ENCODE measurements around the gene SUSD3.

Gene SUSD3

DNA sequence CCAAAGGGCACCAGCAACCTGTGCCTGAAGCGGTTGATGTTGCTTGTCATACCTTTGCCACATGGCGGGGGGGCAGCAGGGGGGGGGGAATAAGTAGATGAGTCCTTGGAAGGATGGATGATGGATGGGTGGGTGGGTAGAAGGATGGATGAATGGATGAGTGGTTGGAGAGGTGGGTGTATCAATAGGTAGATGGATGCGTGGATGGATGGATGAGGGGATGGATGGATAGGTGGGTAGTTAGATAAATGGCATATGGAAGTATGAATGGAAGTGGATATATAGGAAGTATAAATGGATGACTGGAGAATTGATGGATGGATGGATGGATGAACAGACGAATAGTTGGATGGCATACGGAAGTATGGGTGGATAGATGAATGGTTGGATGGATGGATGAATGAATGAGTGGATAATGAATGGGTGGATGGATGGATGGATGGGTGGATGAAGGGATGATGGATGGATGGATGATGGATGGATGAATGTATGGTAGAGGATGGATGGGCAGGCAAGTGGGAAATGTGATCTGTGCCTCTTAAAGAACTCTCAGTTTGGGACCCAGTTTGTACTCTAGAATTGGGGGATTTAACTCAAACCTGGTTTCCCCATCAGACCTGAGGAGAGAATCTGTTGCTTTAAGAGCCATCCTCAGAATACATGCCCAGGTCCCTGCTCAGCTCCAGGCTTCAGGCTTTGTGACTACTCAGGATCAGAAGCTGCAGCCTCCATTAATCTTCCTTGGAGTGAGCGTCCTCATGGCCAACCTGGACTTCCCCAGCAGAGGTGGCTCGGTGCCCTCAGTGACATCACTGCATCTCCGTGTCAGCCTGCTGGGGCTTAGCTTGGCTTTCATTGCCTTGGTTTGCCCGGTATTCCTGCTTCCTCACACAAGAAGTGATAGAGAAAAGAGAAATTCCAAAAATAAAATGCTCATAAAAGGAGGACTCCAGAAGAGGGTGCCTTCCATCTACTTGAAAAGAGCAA lies 27.6 kb upstream of the SUSD3 start:
- no peak for DNase-seq (ENCODE audit: low read depth)

DNA sequence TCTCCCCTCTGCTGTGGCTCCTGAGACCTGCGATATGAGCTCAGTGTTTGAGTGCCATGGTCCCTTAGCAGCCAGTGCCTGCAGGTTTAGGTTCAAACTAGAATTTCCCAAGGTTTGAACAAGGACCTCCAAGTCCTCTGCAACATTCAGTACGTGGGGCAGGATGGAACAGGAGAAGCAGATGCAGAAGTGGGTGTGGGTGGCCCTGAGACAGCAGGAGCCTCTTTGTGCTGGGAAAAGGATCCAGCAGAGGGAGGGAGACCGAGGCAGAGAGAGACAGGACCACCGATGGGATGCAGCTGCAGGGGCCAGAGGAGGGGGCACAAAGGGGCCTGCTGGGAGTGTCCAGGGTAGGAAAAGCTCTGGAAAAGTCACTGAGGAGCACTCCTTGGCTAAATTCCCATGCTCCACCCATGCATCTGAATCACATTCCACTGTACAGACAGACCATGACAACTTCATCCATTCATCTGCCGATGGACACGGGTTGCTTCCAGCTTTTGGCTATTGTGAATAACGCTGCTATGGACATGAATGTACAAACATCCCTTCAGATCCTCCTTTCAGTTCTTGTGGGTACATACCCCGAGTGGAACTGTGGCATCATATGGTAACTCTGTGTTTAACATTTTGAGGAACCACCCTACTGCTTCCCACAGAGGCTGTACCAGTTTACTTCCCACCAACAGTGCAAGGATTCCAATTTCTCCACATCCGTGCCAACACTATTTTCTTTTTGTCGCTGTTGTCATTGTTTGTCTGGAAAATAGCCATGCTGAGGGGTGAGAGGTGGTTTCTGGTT lies 26.7 kb upstream of the SUSD3 start:
- DNase-seq (ENCODE audit: low read depth), result no peak

DNA sequence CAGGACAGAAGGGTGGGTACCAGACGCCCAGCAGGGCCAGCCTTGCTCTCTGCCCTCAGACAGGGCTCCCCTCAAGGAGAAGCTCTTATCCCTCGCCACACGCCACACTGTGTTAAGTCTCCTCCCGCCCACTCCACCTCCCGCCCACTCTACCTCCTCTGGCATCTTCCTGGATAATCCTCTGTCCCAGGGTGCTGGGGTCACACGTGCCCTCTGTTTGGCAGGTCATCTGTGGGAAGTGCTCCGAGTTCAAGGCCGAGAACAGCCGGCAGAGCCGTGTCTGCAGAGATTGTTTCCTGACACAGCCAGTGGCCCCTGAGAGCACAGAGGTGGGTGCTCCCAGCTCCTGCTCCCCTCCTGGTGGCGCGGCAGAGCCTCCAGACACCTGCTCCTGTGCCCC lies 26.0 kb upstream of the SUSD3 start:
- no peak for DNase-seq (ENCODE audit: low read depth)

DNA sequence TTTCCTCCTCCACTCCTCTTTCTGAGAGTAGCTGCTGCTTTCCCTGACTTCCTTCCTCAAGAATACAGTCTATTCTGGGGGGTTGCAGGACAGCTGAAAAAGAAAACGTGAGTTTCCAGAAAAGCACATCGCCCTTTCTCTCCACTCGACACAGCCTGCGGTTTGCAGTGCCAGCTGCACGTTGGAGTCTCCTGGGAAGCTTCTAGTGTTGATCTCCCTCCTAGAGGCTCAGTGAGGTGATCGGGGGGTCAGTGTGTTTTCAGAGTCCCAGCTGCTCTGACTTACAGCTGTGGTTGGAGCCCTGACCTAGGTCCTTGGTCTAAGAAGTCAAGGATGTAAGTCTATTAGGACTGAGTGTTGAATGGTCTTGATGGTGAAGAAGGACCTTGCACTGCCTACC lies 25.0 kb upstream of the SUSD3 start:
- no peak for DNase-seq (ENCODE audit: low read depth)

DNA sequence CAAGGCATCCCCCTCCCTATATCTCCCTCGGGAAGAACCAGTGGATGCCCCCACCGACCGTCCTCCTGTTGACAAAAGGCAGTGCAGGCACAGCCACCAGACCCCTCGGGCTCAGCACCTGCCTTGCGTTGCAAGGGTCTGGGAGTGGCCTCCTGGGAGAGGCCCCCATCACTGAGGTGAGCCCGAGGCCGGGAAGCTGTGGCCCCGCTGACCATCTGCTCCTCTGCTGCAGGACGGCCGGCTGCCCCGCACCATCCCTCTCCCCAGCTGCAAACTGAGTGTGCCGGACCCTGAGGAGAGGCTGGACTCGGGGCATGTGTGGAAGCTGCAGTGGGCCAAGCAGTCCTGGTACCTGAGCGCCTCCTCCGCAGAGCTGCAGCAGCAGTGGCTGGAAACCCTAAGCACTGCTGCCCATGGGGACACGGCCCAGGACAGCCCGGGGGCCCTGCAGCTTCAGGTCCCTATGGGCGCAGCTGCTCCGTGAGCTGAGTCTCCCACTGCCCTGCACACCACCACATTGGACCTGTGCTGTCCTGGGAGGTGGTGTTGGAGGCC lies 23.3 kb upstream of the SUSD3 start:
- DNase-seq (ENCODE audit: low read depth), result no peak

DNA sequence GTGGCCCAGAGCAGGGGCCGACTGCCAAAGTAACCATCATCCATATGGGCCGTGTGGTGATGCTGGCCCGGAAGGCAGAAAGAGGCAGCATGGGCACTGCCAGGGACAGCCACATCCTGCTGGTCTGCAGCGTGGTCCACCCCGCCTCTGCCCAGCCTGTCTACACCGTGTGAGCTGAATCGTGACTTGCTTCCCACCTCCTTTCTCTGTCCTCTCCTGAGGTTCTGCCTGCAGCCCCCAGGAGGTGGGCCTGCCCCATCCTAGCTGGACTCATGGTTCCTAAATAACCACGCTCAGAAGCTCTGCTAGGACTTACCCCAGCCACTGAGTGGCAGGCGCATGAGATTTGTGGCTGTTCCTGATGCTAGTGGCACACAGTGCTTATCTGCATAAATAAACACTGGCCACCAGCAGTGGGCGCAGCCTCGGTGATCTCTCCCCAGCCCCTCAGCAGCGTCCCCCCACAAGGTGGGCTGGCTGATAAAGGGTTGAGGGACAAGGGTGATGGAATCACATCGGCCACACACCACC lies 22.6 kb upstream of the SUSD3 start:
- DNase-seq (ENCODE audit: low read depth), result no peak

DNA sequence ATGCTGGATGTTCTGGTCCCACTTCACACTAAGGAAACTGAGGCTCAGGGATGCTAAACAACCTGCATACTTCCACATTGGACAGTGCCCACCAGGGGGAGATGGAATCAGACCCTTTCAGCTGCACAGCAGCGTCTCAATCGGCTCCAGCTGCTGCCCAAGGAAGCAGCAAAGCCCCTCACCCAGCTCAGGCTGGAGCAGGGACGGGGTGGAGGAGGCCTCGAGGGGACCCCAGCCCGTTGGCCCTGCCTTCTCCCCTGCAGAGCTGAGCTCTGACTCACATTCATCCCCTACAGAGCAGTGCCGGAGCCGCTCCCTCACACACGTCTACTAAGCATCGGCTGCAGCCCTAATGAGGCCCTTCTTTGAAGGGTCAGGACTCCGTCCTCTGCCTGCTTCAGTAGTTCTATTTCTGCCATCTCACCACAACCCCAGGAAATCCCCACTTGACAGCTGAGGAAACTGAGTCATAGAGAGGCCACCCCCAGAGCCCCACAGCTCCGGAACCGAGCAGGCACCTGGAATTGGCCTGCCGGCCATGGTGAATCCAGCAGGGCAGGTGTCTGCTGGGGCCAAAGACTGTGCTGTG lies 21.5 kb upstream of the SUSD3 start:
- DNase-seq (ENCODE audit: low read depth), result no peak

DNA sequence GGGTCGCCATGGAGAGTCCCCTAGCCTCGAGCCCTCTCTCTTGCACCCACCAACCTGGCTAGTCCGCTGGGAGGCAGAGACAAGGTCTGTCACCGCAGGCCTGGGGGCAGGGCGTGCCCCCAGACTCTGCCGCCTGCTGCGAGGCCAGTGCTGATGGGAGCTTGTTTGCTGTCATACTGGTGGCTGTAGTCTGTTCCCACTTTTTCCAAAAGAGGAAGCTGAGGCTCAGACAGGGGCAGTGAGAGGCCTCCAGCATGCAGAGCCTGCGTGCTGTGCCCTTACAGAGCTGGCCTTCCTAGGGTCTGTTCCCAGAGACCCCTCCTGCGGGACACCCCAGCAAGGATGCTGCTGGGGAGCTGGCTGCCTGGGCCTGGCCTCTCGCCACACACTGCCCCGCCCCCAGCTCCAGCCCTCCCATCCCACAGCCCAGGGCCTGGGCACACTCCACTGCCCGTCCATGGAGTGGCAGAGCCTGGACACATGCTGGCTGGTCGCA lies 21.0 kb upstream of the SUSD3 start:
- no peak for DNase-seq (ENCODE audit: low read depth)

DNA sequence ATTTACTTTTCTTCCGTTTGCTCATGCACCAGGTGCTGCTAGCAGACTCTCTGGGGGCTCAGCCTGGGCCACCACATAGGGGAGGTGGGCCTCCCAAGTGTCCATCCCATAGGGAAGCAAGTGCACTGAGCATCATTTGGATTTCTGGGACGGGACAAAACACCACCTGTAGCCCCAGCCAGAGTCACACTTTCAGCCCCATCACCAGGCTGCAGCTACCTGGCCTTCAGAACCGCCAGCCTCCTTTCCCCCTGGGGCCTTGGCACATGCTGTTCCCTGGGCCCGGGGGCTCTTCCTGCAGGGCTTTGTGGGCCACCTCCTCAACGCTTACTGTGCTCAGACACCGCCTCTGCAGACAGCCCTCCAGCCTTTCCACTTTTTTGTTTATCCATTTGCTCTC lies 19.6 kb upstream of the SUSD3 start:
- DNase-seq (ENCODE audit: low read depth), result no peak

DNA sequence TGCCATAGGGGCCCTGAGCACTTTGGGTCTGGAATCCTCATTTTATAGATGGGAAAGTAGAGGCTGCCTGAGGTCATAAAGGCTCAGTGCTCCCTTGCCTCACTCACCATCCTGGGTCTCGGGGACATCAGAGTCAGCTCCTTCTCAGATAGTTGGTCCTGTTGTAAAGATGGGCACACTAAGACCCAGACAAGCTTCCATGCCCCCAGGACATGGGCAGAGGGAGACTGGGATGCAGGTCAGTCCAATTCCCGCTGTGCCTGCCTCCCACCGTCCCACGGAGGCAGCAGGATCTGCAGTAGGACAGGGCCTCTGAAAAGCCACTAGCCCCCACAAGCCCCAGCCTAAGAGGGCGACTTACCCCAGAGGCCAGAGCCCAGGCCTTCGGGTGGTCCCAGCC lies 19.0 kb upstream of the SUSD3 start:
- no peak for DNase-seq (ENCODE audit: low read depth)

DNA sequence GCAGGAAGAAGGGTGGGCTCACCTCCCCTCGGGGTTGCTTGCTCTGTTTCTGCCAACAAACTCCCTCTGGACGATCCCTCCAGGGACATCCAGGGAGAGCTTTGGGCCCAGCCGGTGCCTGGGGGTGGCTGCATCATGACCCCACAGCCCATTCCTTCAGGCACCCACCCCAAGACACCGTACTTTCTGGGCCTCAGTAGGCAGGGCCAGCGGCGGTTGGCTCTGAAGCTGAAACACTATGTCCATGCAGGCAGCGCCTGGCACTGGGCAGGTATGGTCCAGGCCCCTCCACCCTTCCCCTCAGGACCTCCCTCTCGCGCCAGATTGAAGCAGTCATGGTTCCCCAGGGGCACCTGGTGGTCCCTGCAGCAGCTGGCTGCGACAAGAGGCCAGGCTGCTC lies 18.5 kb upstream of the SUSD3 start:
- DNase-seq (ENCODE audit: low read depth), result no peak

DNA sequence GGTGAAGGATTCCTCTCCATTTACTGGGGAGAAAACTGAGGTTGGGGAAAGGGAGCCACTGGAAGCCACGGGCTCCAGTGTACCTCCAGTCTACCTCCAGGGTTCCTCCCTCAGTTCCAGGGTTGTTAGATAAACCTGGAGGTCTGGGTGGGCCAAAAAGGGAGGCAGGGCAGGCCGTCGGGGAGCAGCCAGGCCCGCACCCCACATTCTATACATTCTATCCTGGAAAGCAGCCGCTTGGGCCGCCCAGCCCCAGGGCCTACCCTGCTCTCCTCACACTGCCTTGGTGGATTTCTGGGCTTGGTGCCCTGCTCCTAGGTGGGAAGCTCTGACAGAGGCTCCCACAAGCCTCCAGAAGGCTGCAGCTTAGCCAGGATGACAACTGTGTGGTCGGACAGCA lies 18.1 kb upstream of the SUSD3 start:
- DNase-seq (ENCODE audit: low read depth), result no peak

DNA sequence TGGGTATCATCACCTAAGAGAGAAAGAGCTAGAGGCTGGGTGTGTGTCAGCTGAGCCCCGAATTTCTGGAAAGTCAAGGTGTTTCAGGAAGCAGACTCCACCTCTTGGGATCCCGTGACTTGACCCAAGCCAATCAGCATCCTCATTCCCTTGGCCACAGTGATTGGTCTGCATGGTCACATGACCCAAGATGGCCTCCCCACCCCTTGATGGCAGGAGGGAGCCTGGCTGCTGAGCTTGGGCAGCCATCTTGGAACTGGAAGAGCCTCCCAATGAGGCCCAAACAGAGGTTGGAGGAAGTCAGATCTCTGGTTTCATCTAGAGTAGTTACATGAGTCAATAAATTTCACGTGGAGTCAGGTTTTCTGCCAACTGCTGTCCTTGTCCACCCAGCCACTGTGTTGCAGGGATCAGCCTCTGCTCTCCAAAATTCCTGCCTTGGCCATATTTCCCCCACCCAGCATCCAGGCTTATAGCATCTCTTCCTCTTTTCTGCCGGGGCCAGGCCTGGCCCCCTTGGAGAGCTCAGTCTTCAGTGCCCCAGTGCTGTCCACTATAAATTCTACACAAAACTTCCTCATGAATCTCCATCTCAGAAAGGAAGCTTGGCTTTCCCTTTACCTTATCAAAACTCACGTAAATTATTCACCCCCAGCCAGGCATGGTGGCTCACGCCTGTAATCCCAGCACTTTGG lies 17.2 kb upstream of the SUSD3 start:
- no peak for DNase-seq (ENCODE audit: low read depth)

DNA sequence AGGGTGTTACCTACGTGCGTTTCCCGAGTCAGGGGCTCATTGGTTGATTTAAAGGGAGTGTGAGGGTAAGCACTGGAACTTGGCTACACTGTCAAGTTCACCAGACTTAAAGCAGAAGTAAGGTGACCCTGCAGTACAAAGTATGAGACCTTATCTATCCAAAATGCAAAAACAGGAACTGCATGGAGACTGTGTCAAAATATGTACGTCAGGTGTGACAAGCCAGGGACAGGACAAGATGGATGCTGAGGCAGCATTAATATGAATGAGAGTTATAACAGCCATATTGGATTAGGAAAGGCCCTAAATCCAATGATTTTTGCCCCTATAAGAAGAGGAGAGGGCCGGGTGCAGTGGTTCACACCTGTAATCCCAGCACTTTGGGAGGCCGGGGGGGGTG lies 15.4 kb upstream of the SUSD3 start:
- no peak for DNase-seq (ENCODE audit: low read depth)

DNA sequence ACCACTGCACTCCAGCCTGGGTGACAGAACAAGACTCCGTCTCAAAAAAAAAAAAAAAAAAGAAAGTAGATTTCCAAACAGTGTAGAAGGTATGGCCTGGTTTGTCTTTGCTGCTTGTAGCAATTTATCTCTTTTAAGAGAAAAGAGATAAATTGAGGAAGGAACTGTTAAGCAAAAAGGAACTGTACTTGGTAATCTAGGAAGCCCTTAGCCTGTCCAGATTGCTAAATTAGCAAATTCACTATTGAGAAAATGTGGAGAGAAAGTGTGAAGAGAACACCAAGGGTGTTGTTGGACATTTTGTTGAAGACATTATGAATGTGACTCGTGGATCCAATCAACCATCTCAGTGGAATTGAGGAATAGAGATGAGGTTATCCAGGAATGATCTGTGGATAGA lies 13.0 kb upstream of the SUSD3 start:
- no peak for DNase-seq (ENCODE audit: low read depth)

DNA sequence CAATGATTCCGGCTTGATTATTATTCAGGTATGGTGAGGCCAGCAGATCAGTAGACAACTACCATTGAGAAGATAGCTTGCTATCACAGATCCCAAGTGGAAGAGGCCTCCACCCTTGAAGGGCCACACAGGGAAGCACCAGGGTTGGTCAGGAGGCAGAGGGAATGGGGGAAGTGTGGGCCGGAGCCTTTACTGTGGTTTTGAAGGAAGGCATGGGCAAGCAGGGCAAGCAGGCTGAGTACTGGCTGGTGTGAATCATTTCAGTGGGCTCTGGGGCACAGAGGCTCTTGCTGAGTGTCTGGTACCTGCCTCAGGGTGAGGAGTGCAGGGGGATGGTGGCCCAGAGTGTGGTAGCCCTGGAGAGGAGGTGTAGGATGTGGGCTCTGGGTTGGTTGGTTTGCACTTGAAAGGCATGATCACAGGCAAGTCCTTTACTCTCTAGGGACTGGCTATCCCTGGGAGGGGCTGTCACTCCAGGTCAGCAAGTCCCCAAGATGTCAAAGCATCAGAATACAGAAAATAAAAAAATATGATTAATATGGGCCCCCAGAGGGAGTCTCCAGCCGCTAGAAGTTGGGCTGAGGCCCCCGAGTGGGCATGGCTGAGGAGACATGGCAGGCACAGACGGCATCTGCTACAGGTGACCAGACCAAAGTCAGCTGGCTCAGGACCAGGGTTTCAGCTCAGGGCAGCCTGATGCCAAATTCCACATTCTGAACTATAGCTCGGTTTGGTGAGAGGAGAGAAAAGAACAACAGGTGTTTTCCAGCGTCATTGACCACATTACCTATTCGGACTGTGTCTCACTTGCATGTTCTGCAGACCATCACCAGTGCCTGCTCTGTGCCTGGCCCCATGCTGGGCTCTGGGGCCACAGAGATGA lies 9.7 kb upstream of the SUSD3 start:
- no peak for DNase-seq (ENCODE audit: low read depth)

DNA sequence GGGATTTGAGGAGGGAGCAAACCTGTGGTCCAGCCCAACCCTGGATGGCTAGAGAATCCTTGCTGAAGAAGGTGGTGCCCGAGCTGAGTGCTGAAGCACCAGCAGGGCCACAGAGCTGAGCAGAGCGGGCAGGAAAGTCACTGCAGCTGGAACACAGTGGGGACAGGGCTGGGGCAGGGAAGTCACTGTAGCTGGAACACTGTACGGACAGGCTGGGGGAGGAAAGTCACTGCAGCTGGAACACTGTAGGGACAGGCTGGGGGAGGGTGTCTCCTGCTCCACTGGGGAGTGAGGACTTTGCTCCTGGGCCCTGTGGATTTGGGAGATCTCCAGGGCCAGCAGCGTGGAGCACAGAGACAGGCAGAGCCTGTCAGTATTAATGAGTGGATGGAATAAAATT lies 9.0 kb upstream of the SUSD3 start:
- no peak for DNase-seq (ENCODE audit: low read depth)

DNA sequence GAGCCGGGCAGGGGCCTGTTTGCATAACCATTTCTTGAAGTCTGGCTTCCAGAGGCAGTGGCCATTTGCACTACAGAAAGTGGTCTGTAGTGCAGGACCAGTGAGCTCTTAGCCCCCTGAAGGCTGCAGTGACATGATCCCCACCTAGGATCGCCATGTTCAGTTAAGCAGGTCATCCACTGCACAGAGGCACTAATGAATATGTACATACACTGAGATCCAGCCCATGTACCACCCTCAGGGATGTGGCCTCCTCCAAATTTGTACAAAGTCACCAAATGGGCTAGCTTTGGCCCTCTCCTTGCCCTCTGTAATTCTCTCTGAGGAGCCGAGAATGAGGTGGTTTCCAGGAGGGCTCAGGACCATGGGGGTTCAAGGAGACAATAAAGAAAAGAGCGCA lies 8.3 kb upstream of the SUSD3 start:
- no peak for DNase-seq (ENCODE audit: low read depth)

DNA sequence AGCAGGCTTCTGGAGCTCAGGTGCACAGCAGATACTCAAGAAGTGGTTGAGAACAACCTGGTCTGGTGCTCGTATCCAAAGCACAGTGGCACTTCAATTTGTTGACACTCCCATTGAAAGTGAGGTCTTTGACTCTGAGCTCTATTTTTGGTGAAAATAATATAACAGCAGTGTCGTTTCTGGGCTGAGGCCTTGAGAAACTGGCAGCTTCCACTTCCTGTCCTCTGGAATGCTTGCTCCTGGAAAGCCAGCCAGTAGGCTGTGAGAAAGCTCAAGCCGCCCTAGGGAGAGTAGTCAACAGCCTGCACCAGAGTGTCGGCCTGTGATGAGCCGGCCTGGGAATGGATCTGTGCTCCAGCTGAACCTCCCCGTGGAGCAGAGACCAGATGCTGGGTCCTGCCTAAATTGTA lies 6.8 kb upstream of the SUSD3 start:
- DNase-seq (ENCODE audit: low read depth), result no peak

DNA sequence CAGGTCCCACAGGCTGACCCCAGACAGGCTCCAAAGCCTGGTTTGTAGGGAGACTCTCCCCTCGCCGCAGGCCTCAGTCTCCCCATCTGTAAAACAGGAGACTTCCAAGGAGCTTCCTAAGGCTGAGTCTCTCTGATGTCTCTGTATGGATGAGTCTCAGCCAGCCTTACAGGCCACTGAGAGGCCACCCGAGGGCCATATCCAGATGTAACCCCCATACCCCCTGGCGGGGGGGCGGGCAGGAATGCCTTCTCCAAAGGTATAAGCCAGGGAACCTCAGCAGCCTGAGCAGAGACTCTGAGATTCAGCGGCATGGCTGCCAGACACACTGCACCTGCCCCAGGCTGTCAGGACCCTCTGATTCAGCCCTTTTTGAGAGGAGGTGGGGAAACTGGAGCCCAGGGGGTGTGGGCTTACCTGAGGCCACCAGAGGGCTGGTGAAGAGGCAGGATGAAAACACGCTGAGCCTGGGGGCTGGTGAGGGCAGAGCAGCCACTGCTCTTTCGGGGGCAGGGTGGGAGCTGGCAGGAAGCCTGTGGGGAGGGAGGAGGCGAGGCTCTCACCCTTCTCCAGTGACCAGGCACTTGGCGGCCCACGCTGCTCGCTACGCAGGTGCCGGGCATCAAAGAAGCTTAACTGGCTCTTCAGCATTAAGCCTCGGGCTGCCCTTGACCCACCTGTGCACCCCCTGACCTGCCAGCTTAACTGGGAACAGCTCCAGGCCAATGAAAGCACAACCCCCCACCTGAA lies 5.5 kb upstream of the SUSD3 start:
- DNase-seq (ENCODE audit: low read depth), result no peak

All from HS-27A (cell line).